HG03460 (cell line): Measurements from ENCODE around the gene NT5C.

Source experiments
- ATAC-seq: cut with Tn5 transposase; IDR thresholded peaks from one replicate; pipeline ENCODE4 v1.9.1; 2021; ENCODE audit not compliant: unreplicated experiment

NT5C gene

DNA sequence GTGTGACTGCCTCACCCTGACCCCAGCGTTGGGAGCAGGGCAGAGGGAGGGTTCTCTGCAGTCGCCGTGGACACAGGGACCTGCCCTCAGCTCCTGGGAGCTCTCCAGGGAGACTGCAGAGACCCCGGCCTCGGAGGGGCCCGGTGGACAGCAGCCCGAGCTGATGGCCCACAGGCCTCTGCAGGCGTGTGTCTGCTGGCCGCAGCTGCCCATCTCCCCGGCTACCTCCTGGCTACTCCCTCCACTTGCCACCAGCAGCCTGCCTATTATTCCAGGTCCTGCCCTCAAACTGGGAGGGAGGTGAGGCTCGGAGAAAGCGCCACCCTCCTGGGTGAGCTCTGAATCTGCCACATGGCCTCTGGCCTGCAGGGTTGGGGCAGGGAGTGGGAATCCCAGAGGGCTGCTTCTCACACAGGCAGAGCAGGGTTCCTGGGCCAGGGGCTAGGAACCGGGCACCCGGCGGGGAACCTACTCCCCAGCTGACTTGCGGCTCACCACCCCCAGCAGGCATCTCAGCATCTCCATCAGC, 36.6 kb downstream of the NT5C start:
- no peak for ATAC-seq

DNA sequence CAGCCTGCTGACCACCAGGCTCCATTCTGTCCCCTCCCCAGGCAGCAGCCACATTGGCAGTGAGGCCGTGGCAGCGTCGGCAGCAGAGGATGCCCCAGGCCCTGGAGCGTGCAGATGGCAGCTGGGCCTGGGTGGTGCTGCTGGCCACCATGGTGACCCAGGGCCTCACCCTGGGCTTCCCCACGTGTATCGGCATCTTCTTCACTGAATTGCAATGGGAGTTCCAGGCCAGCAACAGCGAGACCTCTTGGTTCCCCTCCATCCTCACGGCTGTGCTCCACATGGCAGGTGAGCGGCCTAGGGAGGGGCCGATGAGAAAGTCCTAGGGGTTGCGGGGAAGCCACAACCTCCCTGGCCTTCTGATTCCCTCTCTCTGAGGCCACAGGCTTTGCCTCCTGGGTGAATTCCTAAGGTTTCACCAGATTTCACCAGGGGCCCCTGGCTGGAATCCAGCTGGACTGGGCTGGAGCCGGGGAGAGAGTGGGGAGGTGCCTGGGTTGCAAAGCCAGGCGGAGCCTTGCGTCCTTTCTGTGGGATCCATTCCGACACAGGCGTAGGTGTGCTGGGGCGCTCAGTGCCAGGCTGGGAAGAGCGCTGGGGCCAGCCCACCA, 37.9 kb downstream of the NT5C start:
- ATAC-seq, result no peak

DNA sequence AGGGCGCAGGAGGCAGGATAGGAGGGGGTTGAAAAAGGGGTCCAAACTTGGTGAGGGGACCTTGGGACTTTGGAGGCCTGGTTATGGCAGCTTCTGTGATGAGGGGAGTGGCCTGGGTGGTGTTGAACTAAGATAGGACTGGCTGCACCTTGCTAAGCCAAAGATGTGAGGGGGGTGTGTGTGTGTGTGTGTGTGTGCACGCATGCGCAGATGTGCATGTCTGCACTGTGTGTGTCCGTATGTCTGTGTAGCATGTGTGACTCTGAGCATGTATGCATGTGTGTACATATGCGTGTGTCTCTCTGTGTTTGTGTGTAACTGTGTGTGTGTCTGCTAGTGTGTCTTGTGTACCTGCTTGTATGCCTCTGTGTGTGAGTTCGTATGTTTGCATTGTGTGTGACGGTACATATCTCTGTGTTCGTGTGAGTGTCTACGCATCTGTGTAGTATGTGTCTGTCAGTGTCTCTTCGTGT, 39.7 kb downstream of the NT5C start:
- no peak for ATAC-seq

DNA sequence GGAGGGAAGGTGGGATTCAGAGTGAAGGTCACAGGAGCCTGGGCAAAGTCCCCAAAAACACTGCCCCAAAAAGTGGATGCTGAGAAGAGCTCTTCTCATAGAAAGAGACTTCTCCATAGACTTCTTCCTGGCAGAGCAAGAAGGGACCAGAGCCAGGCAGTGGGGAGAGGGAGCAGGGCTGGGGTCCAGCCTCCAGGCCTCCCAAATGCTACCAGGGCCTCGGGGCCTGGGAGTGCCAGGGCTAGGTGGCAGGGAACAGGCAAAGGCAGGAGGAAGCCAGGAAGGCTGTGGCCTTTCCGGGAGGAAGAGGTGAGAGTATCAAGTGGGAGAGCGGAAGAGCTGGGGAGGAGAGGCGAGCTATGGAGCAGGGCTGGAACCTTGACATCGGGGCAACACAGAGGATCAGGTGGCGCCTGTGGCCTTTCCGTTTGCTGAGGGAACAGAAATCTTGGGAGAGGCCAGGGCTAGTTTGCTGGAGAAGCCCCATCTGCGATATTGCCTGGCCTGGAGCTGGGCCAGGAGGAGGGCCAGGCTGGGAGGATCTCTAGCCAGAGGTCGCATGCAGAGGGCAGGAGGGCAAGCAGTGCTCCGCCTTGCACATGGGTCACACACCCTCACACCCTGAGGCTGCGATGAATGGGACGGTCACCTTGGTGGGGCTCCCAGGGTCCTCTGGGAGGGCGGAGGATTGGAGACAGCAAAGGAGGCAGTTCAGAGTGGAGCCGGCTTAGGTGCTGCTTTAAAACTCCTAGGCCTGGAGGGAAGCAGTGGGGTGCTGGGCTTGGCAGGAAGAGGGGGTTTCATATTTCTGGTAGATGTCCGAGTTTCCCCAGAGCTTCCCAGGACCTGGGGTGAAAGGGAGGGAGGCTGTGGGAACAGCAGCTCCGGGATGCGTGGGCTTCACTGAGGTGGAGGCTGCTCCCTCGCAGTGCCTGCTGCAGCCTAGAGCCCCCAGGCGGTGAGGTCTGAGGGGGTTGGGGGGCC, 40.4 kb downstream of the NT5C start:
- no peak for ATAC-seq

DNA sequence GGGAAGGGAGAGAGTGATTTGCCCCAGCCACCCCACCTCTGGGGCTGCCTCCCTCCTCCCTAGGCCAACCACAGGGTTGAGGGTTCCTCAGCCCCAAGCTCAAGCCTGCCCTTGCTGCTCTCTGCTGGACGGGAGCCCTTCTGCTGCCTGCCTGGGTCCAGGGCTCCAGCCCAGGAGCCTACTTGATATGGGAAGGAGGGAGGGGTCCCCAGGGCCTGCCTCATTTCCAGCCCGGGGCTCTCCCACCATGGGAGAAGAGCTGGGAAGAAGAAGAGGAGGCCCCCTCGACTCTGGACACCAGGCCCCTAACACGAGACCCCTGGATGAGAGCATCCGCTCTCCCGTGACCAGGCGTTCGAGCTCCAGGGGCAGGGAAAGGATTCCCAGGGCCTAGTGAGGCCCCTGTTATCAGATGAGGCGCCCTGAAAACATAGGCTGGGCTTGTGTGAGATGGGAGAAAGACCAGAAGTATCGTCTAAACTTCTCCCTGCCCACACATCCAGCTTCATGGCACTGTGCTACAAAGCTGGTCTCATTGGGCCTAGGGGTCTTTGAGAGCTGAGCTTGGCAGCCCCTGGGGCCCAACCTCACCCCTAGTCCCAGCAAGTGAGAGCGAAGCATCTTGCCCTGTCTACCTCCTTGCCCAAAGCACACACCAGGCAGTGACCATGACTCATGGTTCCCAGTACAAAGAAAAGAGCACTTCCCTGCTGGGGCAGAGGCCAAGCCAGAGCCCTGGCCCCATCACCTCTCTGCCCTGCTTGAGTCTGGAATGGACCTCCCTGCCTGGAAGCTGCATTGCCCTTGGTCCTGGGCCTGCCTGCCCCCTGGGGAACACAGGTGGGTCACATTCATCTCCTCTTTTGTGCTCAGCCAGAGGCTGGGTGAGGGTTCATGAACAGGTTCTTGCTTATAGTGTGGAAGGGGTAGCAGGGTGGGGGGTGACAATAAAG, 42.8 kb downstream of the NT5C start:
- no peak for ATAC-seq

DNA sequence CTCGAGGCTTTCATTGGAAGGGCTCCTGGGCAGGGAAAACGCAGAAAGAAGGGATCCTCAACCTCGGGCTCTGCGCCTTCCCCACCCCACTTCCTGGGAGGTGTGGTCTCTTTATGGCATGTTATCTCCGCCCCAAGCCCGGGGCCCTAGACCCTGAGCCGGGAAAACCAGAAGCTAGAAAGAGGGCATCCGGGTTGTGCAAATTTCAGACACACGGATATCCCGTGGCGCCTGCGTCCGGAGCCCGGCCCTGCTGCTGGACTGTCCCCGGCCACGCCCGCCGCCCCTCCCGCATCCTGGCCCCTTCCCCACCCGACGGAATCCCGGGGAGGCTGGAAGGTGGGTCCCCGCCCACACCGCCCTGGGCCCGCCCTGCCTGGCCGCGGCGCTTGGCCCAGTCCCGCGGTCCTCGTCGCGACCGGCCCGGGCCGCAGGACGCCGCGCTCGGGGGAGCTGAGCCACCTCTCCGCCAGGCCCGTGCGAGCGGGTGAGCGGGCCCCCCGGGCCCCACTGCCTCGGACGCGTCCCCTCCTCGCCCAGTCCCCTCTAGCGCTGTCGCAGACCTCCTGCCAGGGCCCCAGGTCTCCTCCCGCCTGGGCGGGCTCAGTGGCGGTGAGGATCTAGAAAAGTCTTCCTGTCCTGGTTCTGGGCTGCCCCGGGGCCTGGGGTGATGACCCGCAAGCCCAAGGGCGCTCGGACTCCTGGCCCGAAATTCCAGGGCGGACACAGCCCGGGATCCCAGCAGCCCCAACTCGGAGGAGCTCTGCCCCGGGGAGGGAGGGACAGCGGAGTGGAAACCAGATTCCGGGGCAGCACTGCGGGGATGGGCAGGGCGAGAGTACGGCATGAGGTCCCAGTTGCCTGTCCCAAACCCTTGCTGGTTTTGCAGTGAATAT, 43.7 kb downstream of the NT5C start, which contains the start of gene SLC16A5:
Gene SLC16A5 (plus strand): TSS at position 397 of the 896 bp plus-strand sequence. CDS start 5,683 bp downstream, outside the sequence.
- no peak for ATAC-seq

DNA sequence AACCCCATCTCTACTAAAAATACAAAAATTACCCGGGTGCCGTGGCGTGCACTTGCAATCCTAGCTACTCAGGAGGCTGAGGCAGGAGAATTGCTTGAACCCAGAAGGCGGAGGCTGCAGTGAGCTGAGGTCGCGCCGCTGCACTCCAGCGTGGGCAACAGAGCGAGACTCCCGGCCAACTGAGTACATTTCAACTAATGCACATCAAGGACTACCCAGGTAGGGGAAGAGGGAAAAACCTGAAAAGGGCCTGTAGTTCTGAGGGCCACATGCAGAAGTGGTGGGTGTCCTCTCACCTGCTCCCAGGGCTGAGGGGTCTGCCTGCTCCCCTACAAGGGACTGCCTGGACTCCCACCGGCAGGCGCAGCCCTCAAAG, 44.4 kb downstream of the NT5C start:
- no peak for ATAC-seq

DNA sequence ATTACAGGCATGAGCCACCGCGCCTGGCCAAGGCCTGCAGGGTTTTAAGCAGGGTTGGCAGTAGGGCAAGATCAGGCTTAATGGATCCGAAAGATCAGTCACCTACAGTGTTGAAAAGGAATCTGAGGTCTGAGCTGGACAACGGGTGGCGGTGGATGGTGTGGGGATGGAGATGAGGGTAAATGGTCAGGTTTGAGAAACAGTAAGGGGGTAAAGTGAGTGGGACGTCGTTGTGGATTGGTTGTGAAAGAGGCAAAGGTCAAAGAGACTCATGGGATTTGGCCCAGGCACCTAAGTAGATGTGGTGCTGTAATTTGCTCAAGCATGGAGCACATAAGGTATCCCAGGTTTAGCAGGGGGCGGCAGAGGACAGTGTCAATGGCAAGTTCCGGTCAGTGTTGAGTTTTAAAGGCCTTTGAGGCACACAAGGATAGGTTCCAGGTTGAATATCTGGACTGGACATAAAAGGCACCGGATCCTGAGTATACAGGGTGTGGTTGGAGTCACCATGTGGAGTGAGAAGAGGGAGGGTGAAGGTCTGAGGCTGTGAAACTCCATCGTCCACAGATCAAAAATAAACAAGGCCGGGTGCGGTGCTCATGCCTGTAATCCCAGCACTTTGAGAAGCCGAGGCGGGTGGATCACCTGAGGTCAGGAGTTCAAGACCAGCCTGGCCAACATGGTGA, 44.9 kb downstream of the NT5C start:
- no peak for ATAC-seq

DNA sequence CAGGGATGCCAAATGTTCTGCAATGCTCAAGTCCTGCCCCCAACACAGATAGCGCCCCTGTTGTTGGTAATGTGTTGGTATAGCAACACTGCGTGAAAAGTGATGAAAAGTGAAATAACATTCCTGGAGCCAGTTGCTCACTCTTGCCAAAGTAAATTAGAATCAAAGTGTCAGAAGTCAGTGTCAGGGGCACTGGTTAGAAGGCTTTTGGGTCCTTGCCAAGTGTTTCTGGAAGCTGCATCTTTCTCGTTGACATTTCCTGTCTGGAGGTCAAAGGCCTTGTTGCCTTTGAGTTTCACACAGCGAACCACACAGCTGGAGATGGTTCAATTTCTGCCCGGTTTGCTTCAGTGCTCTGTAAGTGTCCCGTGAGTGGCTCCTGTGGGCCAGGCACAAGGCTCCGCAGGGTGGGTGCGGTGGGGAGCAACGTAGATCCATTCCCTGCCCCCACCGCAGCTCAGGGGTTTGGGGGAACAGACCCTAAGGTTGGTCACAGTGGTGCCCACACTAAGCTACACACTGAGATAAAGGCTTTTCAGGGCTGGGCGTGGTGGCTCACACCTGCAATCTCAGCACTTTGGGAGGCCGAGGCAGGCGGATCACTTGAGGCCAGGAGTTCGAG, 47.4 kb downstream of the NT5C start:
- ATAC-seq, result no peak

DNA sequence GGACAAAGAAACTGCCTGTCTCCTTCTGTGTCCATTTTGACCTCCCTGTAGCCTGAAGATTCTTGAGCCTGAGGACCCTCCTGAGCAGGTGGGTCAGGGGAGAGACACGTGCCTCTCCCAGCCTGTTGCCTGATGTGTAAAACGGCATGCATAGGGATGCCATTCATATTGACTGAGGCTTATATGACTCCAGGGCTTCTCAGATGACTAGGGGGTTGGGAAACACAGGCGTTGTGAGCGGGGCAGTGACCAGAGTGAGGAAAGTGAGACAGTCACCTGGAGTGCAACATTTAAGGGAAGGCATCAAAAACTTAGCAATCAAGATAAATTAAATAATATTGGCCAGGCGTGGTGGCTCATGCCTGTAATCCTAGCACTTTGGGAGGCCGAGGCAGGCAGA, 48.9 kb downstream of the NT5C start:
- ATAC-seq, result no peak

DNA sequence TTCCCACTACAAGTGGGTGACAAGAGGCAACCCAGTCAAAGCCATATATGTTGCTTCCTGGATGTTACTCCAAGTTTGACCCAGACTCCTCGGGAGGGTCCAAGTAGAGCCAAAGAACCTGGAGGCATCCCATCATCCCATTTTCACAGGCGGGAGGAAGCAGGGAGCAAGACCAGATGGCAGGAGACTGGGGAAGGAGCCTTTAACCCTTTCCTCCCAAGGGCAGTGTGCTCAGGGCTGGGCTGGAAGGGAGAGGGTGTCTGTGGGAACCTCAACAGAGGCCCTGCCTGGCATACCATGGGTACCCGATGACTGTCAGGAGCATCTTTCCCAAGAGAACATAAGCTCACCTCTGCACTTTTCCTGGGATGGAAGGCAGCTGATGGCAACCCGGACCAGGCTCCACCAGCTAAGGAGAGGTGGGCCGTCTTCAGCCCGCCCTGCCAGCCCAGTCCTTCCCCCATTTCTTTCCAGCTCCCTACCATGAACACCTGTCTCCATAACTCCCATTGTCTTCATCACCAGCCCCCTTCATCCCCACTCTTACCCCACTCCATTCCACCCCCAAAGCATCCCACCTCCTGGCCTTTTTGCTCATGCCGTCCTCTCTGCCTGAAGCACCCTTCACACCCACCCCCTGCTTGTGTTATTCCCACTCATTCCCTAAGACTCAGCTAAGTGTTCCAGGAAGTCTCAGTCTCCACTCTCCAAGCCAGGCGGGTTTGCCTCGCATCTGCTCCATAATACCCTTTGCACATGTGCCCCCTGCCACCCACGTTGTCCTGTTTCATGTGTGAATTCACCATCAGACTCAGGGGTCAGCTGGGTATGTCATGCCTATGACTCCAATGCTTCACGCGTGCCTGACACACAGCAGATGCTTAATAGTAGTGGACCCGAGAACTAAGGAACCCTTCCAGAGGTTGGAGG, 49.7 kb downstream of the NT5C start:
- ATAC-seq, result no peak
